ENCODE measurements around the gene NOTUM. TPM values are rescaled to one million over a fixed set of nuclear protein-coding genes. Genes with fewer than 3 reads are reported as not detected.

The NOTUM gene
- total RNA-seq, 1 donor from 2014 or later: 0.60 TPM

- Mint-ChIP-seq H3K27me3 (peaks cover 46% of the 10 kb centered on the region), H3K4me3 (ENCODE audit: low read depth) (no peak overlapping the region), H3K27ac (no peak overlapping the region)
Observed at GRCh38 chr17:81966343-81967243, 5.6 kb upstream of the NOTUM start.

GRCh38 chr17:81964081-81964849 lies 3.3 kb upstream of the NOTUM start:
- peaks cover 46% of the 10 kb centered on the region for H3K27me3 Mint-ChIP-seq
- H3K9me3 Mint-ChIP-seq (ENCODE audit: low read depth): no peaks in the 10 kb centered on the region
- no peak for DNase-seq (ENCODE audit: low spot score, unreplicated experiment)
- H3K4me3 Mint-ChIP-seq (ENCODE audit: low read depth): no peak overlapping the region
- H3K4me1 Mint-ChIP-seq (ENCODE audit: low read depth): peaks cover 1% of the 10 kb centered on the region
- no peak overlapping the region for H3K27ac Mint-ChIP-seq
- TF ChIP-seq CTCF (IDR thresholded peaks at IDR 0.05; ENCODE audit: unreplicated experiment): no peak
- H3K36me3 Mint-ChIP-seq (ENCODE audit: insufficient read depth): no peaks in the 10 kb centered on the region

More at GRCh38 chr17:81966343-81967243, 5.6 kb upstream of the NOTUM start:
- H3K4me1 Mint-ChIP-seq (ENCODE audit: low read depth): peaks cover 1% of the 10 kb centered on the region
- H3K36me3 Mint-ChIP-seq (ENCODE audit: insufficient read depth): no peaks in the 10 kb centered on the region
- DNase-seq (ENCODE audit: low spot score, unreplicated experiment): no peak
- TF ChIP-seq CTCF (IDR thresholded peaks at IDR 0.05; ENCODE audit: unreplicated experiment): no peak
- H3K9me3 Mint-ChIP-seq (ENCODE audit: low read depth): no peaks in the 10 kb centered on the region

- Mint-ChIP-seq H3K27ac (no peak overlapping the region), H3K27me3 (peaks cover 56% of the 10 kb centered on the region), H3K9me3 (ENCODE audit: low read depth) (no peaks in the 10 kb centered on the region), H3K4me3 (ENCODE audit: low read depth) (no peak overlapping the region), H3K36me3 (ENCODE audit: insufficient read depth) (no peaks in the 10 kb centered on the region), H3K4me1 (ENCODE audit: low read depth) (peaks cover 2% of the 10 kb centered on the region)
- no peak for TF ChIP-seq CTCF (IDR thresholded peaks at IDR 0.05; ENCODE audit: unreplicated experiment)
- no peak for DNase-seq (ENCODE audit: low spot score, unreplicated experiment)
Observed at GRCh38 chr17:81962499-81963441, 1.8 kb upstream of the NOTUM start.

- TF ChIP-seq CTCF (IDR thresholded peaks at IDR 0.05; ENCODE audit: unreplicated experiment): no peak
- no peak overlapping the region for H3K4me3 Mint-ChIP-seq (ENCODE audit: low read depth)
- no peak overlapping the region for H3K27ac Mint-ChIP-seq
- H3K36me3 Mint-ChIP-seq (ENCODE audit: insufficient read depth): no peaks in the 10 kb centered on the region
- H3K27me3 Mint-ChIP-seq: peaks cover 64% of the 10 kb centered on the region
- peaks cover 7% of the 10 kb centered on the region for H3K4me1 Mint-ChIP-seq (ENCODE audit: low read depth)
- DNase-seq (ENCODE audit: low spot score, unreplicated experiment): no peak
- no peaks in the 10 kb centered on the region for H3K9me3 Mint-ChIP-seq (ENCODE audit: low read depth)
Observed at GRCh38 chr17:81961521-81962498, 823 bp upstream of the NOTUM start.
